ENCODE data around the gene BARD1. TPM values are rescaled to one million over a fixed set of nuclear protein-coding genes. Genes with fewer than 3 reads are reported as not detected.

Gene BARD1
- total RNA-seq, 4 donors from 2014 or later: 14.9 to 24.1 (median 19.6) TPM

- Histone ChIP-seq H3K36me3 (no peaks in the 10 kb centered on the region), H3K4me1 (no peaks in the 10 kb centered on the region), H3K9me3 (peaks cover 0 to 6% (median 0%) of the 10 kb centered on the region in 4 donors), H3K27ac (replicated peaks in 1 of 4) (no peak overlapping the region), H3K27me3 (no peaks in the 10 kb centered on the region), H3K4me3 (no peak overlapping the region)
- intact Hi-C loops (cut with DNase I): no loop called here
- no peak for DNase-seq (ENCODE audit: extremely low spot score)
- WGBS: 84% methylated on average over 2 of the region's 2 CpGs
- TF ChIP-seq POLR2A (IDR thresholded peaks at IDR 0.05; ENCODE audit: low read depth): no peak
- TF ChIP-seq EP300 (IDR thresholded peaks at IDR 0.05): no peak
- no peak for TF ChIP-seq POLR2AphosphoS5 (IDR thresholded peaks at IDR 0.05)
- no peak for TF ChIP-seq CTCF (IDR thresholded peaks at IDR 0.05)
These were observed 30.0 kb upstream of the BARD1 start for GRCh38 chr2:214839464-214839863.

DNA sequence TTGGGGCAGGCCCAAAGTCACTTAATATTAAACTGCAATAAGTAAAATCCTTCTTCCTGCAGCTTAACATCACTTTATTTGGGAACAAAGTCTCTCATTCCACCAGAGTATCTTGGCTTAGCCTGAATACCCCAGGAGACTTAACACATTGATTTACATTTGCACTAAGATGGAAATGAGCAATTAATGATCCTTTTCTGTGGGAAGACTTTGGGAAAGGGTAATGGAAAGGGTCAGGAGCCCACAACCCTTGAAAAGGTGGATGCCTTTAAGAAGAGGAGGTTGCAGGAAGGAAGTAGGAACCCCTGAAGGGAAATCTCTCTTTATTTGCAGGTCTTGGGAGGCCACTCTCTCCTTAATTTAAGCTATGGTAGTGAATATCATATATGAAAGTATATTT is 28.0 kb upstream of the BARD1 start:
- H3K9me3 ChIP-seq: peaks cover 0 to 6% (median 0%) of the 10 kb centered on the region in 4 donors
- no peak overlapping the region for H3K4me3 ChIP-seq
- H3K27me3 ChIP-seq: no peaks in the 10 kb centered on the region
- H3K27ac ChIP-seq (replicated peaks in 1 of 4): no peak overlapping the region
- TF ChIP-seq CTCF (IDR thresholded peaks at IDR 0.05): no peak
- TF ChIP-seq POLR2AphosphoS5 (IDR thresholded peaks at IDR 0.05): no peak
- TF ChIP-seq EP300 (IDR thresholded peaks at IDR 0.05): no peak
- TF ChIP-seq POLR2A (IDR thresholded peaks at IDR 0.05; ENCODE audit: low read depth): no peak
- H3K4me1 ChIP-seq: no peaks in the 10 kb centered on the region
- intact Hi-C loops (cut with DNase I): no loop called here
- H3K36me3 ChIP-seq: no peaks in the 10 kb centered on the region
- DNase-seq (ENCODE audit: extremely low spot score): no peak

DNA sequence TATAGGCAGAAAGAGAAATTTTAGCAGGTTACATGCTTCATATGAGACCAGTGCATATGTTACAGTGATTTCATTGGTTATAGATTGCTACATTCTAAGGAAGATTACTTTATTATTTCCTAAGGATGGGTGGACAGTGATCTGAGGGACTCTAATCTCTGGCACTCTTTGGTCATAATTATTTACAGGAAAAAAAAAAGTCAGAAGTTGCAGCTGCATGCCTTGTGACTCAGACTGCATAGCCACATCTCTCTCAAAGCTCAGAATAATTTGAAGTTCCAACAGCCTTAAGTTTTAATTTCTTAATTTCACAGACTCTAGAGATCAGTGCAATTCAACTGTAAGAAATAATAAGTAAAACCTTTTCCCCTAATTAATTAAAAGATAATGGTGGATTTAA is 27.1 kb upstream of the BARD1 start:
- Histone ChIP-seq H3K4me3 (no peak overlapping the region), H3K27me3 (no peaks in the 10 kb centered on the region), H3K36me3 (no peaks in the 10 kb centered on the region), H3K9me3 (peaks cover 0 to 6% (median 0%) of the 10 kb centered on the region in 4 donors), H3K4me1 (no peaks in the 10 kb centered on the region), H3K27ac (replicated peaks in 1 of 4) (no peak overlapping the region)
- TF ChIP-seq CTCF (IDR thresholded peaks at IDR 0.05) (no peak), POLR2A (IDR thresholded peaks at IDR 0.05; ENCODE audit: low read depth) (no peak), POLR2AphosphoS5 (IDR thresholded peaks at IDR 0.05) (no peak), EP300 (IDR thresholded peaks at IDR 0.05) (no peak)
- no peak for DNase-seq (ENCODE audit: extremely low spot score)
- intact Hi-C loops (cut with DNase I): no loop called here

GRCh38 chr2:214830794-214831346 is 21.4 kb upstream of the BARD1 start:
- H3K36me3 ChIP-seq: no peaks in the 10 kb centered on the region
- no peaks in the 10 kb centered on the region for H3K9me3 ChIP-seq
- no peak for DNase-seq (ENCODE audit: extremely low spot score)
- no peaks in the 10 kb centered on the region for H3K4me1 ChIP-seq
- no peak overlapping the region for H3K27ac ChIP-seq (replicated peaks in 1 of 4)
- intact Hi-C loops (cut with DNase I): no loop called here
- TF ChIP-seq POLR2A (IDR thresholded peaks at IDR 0.05; ENCODE audit: low read depth) (no peak), CTCF (IDR thresholded peaks at IDR 0.05) (peak in 1 of 3 experiments; percentile 31)
- WGBS: 75% methylated on average over 5 of the region's 5 CpGs
- H3K4me3 ChIP-seq: no peak overlapping the region
- H3K27me3 ChIP-seq: no peaks in the 10 kb centered on the region

DNA sequence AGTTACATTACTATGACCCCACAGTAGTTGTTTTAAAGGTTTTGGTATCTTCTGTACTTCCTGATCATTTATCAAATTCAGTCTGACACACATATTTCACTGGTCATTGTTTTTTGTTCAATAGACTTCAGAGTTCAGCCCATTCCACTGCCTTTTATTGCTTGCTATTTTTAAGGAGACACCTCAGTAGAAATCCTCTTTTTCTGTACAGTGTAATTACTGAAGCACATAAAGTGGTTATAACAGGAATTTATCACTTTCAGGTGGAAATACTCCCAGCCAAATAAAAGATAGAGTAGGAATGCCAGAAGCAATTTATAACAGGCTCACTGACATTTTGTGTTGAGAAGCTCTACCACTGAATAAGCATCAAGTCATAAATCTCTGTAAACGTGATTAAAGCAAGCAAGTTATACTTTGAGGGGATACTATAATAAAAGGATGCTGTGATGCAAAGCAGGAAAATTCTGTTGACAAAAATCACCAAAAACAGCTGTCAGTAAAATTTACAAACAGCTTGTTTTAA is 6.6 kb upstream of the BARD1 start:
- TF ChIP-seq CTCF (IDR thresholded peaks at IDR 0.05) (no peak), POLR2A (IDR thresholded peaks at IDR 0.05; ENCODE audit: low read depth) (no peak)
- no peak for DNase-seq (ENCODE audit: extremely low spot score)
- no peaks in the 10 kb centered on the region for H3K9me3 ChIP-seq
- WGBS: 46% methylated on average over 1 of the region's 1 CpG
- H3K27me3 ChIP-seq: peaks cover 0 to 6% (median 0%) of the 10 kb centered on the region in 4 donors
- intact Hi-C loops (cut with DNase I): no loop called here
- no peak overlapping the region for H3K4me3 ChIP-seq
- H3K36me3 ChIP-seq: no peaks in the 10 kb centered on the region
- H3K27ac ChIP-seq (replicated peaks in 1 of 4): no peak overlapping the region
- H3K4me1 ChIP-seq: peaks cover 0 to 8% (median 0%) of the 10 kb centered on the region in 4 donors
